HG03175 (cell line): ENCODE data around the gene EPB41L4B.
"Not testable (repeated sequence)": the region's sequence is repeated elsewhere in the genome, so short reads cannot be mapped to it uniquely, and the experiment has no call there.

Experiments used
- ATAC-seq: cut with Tn5 transposase; IDR thresholded peaks from one replicate; pipeline ENCODE4 v1.9.1; 2021; ENCODE audit warnings: mild to moderate bottlenecking, moderate library complexity; ENCODE audit not compliant: unreplicated experiment

EPB41L4B gene

GRCh38 chr9:109247228-109247627 is 73.6 kb downstream of the EPB41L4B start:
- no peak for ATAC-seq

DNA sequence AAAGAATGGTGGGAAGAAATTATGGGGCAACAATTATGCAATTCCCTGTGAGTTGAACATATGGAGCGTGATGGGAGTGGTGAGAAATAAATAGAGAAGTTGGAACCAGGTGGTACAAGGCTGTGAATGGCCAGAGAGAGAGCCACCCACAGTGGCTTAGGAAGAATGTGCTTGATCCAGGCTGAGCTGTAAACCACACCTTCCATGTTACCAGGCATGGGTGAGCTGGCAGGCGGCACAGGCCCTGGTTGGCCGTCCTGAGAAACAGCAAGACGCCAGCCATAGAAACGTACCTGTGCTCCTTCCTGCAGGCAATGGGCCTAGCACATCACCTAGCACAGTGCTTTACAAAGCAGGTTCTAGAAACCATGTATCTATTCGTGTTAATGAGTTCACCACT is 74.3 kb downstream of the EPB41L4B start:
- ATAC-seq: no peak

GRCh38 chr9:109245310-109245897 is 75.5 kb downstream of the EPB41L4B start:
- no peak for ATAC-seq

- peak; percentile 95 for ATAC-seq
These were observed 76.4 kb downstream of the EPB41L4B start for GRCh38 chr9:109244179-109245132.

- no peak for ATAC-seq
These were observed 78.1 kb downstream of the EPB41L4B start for GRCh38 chr9:109242741-109243140.

- ATAC-seq: no peak
These were observed 78.8 kb downstream of the EPB41L4B start for GRCh38 chr9:109242014-109242413.

GRCh38 chr9:109241207-109241606 is 79.7 kb downstream of the EPB41L4B start:
- ATAC-seq: no peak

GRCh38 chr9:109239240-109239639 is 81.6 kb downstream of the EPB41L4B start:
- no peak for ATAC-seq

DNA sequence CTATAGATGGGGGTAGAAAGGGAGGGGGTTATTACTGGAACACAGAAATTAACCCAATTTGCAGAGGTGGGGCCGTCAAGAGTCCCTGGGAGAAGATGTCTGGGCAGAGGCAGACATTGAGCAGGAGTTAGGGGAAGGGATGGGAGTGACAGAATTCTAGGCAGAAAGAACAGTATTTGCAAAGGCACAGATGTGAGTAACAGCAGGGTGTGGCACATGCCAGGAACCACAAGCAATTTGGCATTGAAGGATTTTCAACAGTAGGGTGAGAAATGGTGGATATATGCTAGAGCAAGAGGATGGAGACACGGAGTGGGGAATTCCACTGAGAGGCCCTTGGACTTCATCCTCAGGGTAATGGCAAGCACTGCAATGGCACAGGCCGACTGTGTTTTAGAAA is 82.2 kb downstream of the EPB41L4B start:
- no peak for ATAC-seq

DNA sequence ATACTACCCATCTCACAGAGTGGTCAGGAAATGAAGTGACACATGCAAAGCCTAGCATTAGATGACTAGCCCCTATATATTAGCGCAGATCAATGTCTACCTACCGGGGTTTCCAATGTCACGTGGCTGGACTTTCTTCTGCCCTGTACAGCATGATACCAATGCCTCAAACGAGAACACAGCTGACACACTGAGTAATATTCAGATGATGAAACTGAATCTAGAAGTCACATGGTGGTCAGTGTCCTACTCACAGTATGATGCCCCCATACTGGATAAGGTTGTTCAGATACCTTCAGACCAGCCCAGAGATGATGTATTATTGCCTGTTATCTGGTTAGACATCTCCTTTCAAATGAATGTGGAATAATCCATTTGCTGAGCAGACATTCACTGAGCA is 82.7 kb downstream of the EPB41L4B start:
- no peak for ATAC-seq

- ATAC-seq: no peak
These were observed 88.2 kb downstream of the EPB41L4B start for GRCh38 chr9:109232449-109233237.

- ATAC-seq: no peak
These were observed 89.3 kb downstream of the EPB41L4B start for GRCh38 chr9:109231593-109231992.

DNA sequence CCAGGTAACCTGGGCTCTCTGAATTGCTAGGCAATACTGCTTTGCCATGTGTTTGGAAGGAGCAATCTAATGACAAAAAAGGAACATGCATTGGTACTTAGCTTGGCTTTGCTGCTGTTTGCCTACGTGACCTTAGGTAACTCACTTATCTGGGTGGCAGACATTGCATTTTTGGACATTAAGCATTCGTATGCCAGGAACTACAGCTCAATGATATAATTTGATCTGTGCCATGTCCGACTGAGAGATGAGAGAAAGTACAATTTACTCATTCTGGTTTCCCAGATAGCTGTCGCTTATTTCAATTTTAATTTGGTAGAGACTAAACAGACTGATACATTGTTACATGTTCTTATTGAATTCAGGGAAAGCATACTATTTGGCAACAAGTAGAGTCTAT is 90.6 kb downstream of the EPB41L4B start:
- ATAC-seq: no peak

GRCh38 chr9:109229682-109230081 is 91.2 kb downstream of the EPB41L4B start:
- no peak for ATAC-seq

- ATAC-seq: no peak
These were observed 92.7 kb downstream of the EPB41L4B start for GRCh38 chr9:109228093-109228642.

DNA sequence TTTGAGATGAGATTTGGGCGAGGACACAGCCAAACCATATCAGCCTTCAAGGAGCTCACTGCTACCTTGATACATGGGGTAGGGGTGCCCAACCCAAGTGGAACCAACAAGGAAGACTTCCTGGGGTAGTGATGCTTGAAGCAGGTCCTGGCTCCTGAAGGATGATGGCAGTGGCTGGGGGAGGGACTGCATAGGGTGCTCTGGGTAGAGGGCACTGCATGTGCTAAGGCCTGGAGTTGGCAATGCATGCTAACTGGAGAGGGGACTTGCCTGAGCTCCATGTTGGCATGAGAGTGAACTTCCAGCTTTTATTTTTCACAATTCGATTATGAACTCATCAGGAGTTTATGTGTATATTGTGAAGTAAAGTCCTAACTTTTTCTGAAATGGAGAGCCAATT is 95.2 kb downstream of the EPB41L4B start:
- ATAC-seq: no peak

DNA sequence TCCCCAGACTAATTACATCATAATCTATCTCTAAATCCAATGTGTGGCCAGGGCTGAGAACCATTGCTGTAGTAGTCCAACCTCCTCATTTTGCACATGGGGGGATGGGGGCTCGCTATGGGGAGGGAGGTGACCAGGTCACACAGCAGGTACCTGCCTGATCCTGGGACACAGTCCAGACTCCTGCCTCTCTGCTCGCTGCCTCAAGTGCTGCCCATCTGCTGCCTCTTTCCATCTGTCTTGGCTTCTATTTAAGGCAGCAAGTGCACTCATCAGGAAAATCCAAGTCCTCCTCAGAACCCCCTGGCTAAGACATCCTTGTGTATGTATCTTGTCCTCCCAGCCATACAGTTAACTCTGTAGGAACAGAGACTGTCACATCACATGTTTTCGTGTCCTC is 96.1 kb downstream of the EPB41L4B start:
- ATAC-seq: no peak

- not testable (repeated sequence) for ATAC-seq
These were observed 102.6 kb downstream of the EPB41L4B start for GRCh38 chr9:109218242-109218641.

- no peak for ATAC-seq
These were observed 106.4 kb downstream of the EPB41L4B start for GRCh38 chr9:109214414-109214813.

GRCh38 chr9:109213285-109214121 is 107.4 kb downstream of the EPB41L4B start:
- ATAC-seq: no peak
